ENCODE data around the gene SLC44A5.
A peak's percentile ranks its signal among the peaks of the same experiment; 100 is the strongest.
"Not testable (repeated sequence)": the region's sequence is repeated elsewhere in the genome, so short reads cannot be mapped to it uniquely, and the experiment has no call there.

SLC44A5 gene

DNA sequence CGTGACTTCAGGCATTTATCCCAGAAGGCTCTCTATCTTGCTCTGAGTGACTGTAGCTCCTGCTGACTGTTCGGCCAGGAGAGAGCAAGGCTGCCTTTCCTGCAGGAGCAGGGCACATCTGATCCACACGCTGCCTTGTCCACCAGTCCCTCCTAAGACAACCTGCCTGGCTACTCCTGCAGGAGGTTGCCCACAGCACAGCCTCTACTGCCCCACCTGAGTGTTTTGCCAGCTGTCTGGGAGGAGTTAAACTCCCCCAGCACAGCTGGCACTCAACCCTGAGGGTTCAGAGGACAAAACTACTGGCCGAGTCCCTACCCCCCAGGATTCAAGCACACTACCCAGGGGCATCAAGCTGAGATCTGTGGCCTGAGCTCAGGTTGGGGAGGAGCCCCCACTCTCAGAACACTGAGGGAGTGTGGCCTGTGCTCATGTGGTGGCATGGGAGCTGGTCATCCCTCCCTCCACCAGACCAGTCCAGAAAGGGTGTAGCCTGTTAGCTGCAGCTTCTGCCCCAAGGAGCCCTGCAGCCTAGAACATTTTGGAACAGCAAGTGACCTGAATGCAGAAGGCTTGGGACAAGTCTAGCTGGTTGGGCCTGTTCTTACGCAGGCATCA is 237.3 kb downstream of the SLC44A5 start:
- DNase-seq (ENCODE audit: low read depth in 2 of 2): no peak

DNA sequence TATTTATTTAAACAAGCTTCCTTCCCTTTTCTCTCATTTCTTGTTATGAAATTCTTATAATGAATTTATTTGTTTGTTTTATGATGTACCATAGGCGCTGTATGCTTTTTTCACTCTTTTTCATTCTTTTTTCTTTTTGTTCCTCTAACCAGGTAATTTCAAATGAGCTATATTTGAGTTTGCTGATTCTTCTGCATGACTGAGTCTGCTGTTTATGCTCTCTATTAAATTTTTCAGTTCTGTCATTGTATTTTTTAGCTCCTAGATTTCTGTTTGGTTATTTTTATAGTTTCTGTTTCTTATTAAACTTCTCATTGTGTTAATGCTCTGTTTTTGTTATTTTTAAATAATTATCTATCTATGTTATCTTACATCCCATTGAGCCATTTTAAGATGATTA is 244.3 kb downstream of the SLC44A5 start:
- no peak for DNase-seq (ENCODE audit: low read depth in 2 of 2)

DNA sequence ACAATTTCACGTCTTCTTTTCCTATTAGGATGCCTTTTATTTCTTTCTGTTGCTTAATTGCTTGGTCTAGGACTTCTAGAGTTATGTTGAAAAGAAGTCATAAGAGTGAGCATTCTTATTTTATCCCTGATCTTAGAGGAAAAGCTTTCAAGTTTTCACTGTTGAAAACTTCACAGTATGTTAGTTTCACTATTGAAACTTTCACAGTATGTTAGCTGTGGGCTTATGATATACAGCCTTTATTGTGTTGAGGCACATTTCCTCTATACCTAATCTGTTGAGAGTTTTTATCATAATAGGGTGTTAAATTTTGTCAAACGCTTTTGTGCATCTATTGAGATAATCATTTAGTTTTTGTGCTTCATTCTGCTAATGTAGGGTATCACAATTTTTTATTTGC is 249.7 kb downstream of the SLC44A5 start:
- DNase-seq (ENCODE audit: low read depth in 2 of 2): no peak

DNA sequence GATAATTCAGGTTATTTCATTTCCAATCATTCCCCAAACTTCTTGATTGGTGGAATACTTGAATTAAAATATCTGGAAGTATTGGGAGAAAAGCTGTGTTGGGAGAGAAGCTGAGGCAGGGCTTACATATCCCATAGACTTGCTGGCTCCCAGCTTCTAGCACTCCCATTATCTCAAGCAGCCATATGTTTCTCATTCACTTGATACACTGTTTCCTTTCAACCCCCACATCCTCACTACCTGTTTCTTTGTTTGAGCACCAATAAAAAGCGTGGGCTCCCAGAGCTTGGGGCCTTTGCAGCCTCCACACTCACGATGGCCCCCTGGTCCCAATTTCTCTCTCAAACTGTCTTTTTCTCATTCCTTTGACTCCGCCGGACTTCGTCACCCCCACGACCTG is 256.6 kb downstream of the SLC44A5 start:
- not testable (repeated sequence) for DNase-seq (ENCODE audit: low read depth in 2 of 2)

DNA sequence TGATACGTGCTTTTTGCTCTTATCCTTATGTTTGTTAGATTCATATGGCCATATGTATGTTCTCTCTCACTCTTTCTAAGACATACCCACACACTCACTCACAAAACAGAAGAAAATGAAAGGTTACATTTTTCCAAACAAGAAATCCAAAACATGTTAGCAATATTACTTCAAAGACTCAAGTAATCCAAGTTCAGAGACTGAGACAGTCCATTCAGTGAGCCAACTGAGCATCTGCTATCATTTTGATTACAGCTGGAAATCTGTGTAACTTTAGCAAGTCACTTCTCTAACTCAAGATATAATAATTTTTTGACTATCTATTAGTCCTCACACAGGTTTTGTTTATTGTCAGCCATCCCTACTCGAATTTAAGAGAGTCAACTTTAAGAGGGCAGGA is 257.9 kb downstream of the SLC44A5 start:
- DNase-seq (ENCODE audit: low read depth in 2 of 2): no peak

DNA sequence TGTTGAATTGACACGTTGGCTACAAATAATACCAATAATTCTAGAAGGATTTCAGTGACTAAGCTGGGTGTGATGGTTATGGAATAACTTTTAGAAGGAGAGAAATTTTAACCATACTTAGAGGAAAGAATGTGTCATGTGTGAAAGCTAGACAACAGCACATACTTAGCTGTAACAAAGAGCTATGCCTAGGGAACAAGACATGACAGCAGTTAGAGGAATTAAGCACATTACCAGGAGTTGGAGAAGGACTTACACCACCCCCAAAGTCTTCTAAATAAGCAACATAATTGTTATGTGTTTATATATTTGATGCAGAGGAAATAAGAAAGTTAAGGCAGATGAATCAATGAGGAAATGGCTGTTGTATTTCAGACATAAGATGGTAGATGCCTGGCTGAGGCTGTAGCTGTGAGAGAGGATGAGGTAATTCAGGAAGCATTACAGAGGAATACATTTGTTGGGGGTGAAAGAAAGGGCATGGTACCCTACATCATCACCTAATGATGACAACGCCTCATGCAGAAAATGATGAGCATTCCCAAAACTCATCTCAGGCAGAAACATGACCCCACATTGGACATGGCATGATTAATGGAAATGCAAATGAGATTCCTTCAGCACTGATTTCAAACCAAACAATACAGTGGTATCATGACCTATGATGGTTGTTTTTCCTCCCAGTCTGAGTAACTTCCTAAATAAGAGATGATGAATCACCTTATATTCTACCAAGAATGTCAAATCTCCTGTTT is 265.2 kb downstream of the SLC44A5 start:
- DNase-seq (ENCODE audit: low read depth in 2 of 2): peak; percentile 17 to 20

DNA sequence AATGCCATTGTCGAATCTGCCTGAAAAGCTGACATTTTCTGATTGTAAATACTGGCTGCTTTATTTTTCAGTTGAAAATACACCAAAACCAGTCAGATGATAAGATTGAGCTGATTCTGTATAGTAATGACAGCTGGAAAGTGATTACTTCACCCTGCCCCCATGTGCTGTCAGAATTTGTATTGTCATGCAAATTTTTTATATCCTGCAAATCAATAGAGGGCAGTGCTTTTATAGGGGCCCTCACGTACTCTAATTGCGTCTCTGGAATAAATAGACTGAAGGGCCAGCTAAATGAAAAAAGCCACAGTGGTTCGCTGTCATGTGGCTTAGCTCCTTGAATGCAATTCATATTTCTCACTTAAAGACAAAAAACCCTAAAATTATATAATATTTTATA is 268.1 kb downstream of the SLC44A5 start:
- DNase-seq (ENCODE audit: low read depth in 2 of 2): no peak

DNA sequence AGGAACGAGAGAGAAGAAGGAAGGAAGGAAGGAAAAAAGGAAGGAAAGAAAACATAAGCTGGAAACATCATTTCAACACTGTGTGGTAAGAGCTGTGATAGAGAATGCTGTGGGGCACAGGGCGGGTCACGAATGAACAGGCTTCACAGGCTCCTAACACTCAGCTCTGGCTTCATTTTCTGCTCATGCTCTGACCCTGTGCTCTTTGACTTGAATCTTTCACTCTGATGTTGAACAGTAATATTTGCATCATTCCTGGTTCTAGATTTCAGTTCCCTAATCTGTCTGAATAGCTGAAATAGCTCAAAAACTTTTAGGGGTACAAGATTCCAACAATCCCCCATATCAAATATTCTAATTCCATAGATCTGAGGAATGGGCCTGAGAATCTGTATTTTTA is 269.4 kb downstream of the SLC44A5 start:
- DNase-seq (ENCODE audit: low read depth in 2 of 2): no peak

DNA sequence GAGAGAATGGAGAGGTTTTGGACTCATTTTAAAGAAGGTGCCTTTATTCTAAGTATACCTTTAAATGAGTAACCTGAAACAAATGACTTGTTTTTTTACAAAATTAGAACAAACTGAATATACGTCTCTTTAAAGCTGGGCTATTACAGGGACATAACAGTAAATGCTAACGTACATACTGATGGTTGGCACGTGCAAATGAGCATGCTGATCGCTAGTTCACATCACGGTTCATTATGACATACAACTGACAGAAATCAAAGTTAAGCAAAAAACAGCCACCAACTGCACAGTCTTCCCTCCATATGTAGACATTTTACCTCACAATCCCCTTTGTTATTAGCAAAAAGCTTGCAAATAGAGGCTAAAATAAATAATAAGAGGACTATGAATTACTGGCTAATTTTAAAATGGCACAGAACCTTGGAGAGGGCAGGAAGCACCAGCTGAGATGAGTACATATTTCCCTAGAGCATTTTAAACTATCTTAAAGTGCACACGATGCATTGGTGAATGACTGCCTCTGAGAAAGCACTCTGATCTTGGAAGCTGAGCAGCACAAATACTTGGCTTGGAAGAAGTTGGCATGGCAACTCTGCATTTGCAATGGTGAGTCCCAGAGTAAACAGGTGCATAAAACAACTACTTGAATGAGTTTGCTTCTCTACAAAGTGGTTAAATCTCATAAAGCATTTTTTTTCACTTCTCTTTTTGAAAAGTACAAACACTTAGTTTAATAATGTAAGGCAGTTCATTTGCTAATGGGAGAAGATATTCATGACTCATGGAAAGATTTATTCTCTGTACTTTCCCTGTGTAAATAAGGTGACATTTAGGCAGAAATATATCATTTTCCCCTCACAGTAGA is 272.1 kb downstream of the SLC44A5 start:
- DNase-seq (ENCODE audit: low read depth in 2 of 2): no peak

DNA sequence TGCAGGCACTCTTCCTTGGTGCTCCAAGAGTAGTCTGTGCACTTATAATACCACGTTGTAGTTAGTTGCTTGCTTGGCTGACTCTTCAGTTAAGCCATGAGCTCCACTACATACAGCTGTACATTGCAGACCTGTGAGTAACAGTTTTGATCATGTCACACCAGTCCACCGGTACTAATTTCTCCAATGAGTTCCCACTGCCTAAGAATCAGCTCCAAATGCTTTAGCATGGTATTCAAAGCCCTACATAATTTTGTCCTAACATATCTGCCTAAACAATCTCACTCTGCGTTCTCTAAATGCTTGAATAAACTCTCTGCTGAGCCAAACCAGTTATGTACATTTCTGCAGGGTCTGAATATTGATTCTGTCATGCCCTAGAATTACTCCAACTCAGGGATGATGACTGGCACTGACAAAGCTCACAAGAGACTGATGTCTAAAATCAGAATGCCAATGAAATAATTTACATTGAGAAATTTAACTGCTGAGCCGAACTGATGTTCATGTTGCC is 276.0 kb downstream of the SLC44A5 start:
- no peak for DNase-seq (ENCODE audit: low read depth in 2 of 2)

DNA sequence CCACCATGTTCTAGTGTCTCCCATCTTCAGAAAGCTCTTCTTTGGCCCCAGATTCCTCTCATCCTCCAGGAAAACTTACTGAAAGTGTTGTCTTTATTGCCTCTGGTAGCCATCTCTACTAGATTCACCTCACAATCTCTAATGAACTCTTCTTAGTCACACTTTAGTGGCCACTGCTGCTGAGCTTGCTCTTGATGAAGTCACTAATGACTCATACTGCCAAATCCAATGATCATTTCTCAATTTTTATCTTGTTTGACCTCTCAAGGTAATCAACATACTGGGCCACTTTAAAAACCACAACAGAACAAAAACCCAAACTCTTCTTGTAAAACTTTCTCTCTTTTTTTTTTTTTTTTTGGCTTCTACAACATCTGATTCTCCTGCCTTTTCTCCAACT is 280.3 kb downstream of the SLC44A5 start:
- no peak for DNase-seq (ENCODE audit: low read depth in 2 of 2)

DNA sequence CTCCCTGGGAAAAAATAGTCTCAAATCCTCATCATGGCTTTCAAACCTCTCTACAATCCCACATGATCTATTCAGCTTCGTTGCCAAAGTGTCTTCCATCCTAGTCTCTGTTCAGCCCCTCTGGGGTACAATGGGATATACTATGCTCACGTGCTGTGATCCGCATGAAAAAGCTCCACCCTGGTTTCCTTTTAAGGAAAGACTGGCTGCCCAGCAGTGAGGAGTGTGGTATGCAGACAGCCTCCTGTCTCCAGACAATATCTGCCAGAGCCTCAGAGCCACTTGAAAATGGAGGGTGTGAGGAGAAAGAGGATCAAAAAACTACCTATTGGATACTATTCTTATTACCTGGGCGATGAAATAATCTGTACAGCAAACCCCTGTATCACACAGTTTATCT is 282.2 kb downstream of the SLC44A5 start:
- DNase-seq (ENCODE audit: low read depth in 2 of 2): no peak

DNA sequence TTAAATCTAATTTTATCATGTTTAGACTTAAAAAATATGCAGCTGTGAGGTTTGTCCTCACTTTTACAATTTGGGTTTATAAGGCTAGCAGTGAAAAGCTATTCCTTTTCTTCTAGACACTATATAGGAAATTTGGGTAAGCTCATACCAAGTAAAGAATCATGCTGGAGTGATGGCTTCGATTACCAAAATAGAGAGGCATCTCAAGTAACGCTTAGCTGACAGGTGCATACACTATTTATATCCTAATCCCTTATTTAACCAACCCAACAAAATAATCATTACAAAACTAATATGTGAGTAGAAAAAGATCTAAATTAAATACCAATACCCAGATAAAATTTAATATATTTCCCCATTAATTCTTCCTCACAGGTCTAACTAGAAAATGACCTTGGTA is 283.5 kb downstream of the SLC44A5 start:
- no peak for DNase-seq (ENCODE audit: low read depth in 2 of 2)

DNA sequence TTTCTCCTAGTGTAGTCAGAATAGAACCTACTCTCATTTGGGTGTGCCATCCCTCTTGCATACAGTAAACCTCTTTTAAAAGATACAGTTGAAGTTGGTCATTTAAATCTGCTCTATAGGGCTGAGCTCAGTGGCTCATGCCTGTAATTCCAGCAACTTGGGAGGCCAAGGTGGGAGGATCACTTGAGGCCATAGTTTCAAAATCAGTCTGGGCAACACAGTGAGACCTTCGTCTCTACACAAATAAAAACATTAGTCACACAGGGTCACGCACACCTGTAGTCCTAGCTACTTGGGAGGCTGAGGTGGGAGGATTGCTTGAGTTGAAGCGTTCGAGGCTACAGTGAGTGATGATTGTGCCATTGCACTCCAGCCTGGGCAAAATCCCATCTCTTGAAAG is 292.9 kb downstream of the SLC44A5 start:
- no peak for DNase-seq (ENCODE audit: low read depth in 2 of 2)

DNA sequence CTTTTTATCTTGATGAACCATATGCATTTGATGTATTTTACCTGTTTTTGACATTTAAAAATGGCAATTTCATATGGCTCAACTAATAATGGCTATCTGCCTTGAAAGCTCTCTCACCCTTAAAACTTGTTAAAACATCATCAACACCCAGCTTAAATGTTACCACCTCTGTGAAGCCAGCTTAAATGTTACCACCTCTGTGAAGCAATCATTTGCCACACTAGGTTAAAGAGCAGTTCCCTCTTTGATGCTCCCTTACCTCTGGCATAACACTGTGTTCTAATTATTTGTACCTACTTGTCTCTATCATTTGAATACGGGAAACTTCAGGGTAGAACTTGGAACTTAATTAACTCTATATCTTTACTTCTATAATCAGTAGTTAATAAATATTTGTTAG is 294.7 kb downstream of the SLC44A5 start:
- no peak for DNase-seq (ENCODE audit: low read depth in 2 of 2)

DNA sequence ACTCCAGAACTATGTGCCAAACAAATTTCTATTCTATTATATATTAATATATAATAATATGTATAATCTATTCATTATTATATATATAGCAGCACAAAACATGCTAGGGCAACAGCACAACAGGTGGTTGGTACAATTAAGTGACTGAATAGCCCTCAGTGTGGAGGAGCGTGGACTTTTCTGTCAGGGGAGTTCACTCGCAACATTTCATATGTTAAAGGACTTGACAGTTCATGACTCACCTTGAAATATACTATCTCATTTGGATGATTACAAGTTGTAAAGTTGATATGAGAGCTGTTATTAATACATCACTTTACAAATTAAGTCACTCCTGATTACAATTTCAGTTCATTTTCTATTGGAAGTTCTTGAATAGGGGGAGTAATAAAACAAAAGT is 298.3 kb downstream of the SLC44A5 start:
- DNase-seq (ENCODE audit: low read depth in 2 of 2): no peak

DNA sequence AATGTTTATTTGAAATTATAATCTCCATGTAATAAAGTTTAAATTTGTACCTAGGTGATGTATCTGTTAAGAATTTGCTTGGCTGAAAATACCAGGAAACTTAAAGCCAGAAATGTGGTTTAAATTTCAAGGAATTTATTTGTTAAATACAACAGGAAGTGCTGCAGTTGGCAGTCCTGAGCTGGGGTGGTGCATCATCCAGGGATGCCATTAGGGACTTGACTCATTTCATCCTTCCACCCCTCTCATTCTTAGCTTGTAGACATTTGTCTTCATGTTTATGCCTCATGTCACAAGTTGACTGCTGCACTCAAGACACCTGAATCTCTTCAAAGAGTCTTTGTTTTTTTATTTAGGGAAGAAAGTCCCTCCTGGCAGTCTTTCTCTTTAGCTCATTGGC is 300.8 kb downstream of the SLC44A5 start:
- DNase-seq (ENCODE audit: low read depth in 2 of 2): peak in 1 of 2 experiments; percentile 8

DNA sequence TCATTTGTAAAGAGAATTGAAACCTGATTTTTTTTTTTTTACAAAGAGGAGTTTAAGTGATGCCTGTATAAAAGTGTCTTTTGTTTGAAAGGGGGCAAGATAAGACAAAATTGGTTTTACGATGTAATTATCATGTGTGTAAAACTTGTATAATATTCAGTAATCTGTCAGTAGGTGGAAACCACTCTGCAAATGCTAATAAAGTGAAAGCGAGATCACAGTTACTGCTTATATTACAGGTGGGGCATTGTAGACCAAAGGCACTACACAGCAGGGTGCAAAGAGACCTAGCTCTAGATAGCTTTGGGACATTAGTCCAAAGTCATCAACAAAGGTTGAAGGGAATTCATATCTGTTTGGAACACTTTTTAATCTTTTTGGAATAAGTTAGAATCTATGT is 302.5 kb downstream of the SLC44A5 start:
- no peak for DNase-seq (ENCODE audit: low read depth in 2 of 2)

DNA sequence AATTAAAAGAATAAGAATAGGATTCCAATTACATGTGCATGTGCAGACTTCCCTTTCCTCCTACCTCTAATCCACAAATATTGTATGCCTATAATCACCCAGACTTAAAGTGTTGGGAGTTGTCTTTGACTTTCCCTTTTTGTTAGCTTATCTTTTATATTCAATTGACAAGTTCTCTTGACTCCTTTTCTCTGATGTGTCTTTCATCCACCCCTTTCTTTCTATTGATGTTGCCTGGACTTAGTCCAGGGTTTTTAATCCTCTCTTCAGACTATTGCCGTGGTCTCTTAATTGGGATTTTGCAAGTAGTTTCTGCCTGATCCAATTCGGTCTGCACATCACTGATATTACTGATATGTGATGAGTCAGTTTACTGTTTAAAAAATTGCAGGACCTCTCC is 305.9 kb downstream of the SLC44A5 start:
- no peak for DNase-seq (ENCODE audit: low read depth in 2 of 2)

DNA sequence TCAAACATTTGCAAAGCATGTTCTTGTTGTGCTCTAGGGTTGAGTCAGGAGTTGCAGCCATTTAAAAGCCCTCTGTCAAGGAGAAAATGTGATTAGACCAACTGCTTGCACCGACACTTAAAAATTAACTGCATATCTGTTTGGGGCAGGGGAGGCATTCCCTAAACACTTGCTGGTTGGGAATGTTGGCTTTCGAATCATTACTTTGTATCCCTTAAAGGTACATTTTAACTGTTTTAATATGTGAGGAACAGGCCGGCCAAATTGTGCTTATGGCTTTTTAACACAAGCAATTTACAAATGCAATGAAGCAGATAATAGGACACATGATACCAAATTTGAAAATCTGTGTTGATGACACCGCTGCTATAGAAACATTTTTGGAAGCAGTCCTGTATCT is 317.6 kb downstream of the SLC44A5 start:
- DNase-seq (ENCODE audit: low read depth in 2 of 2): no peak

DNA sequence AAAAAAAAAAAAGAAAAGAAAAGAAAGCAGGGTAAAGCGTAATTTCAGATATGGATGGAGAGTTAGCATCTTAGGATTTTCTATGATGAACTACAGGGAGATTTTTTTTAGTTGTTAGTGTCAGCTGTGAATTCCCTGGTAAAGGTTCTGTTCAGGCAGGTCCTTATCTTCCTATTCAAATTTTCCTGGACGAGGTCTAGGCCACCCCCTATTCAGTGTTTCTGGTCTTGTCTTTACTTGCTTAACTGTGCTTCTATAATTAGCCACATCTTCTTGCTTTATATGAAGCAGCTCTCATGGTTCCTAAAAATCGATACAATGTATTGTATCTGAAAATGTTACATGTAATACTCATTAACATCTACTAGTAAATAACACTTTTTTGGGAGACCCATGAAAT is 318.9 kb downstream of the SLC44A5 start:
- no peak for DNase-seq (ENCODE audit: low read depth in 2 of 2)

DNA sequence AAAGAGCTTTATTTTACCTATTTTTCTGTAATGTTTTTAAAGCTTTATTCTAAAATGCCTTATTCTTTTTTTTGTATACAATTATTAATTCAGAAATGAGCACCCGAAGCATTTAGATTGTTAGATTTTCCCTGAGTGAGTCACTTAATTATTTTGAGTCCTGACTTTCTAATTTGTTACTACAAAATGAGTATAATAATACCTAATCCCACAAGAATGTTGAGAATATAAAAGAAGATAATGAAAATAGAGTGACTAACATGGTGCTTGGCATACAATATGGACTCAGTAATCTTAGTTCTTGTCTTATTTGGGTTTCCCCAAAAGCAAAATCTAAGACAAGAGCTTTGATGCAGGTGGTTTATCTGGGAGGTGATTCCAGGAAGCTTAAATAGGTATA is 334.5 kb downstream of the SLC44A5 start:
- DNase-seq (ENCODE audit: low read depth in 2 of 2): no peak

DNA sequence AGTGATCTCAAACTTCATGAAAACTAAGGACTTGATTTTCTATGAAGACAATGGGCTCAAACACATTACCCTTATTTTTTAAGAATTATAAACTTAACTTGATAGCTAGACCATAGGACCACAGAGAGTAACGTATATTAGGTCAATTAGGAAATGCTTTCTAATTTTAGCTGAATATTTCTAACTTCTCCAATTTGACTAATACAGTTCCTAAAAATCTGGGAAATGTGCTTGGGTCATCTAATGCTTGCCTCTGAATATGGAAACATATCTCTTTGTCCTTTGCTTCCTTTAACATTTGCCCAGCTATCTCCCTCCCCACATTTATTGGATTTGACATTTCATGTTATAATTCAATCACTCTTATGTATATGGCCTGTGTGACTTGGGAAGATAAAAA is 335.3 kb downstream of the SLC44A5 start:
- DNase-seq (ENCODE audit: low read depth in 2 of 2): no peak
